OCI-LY3 (cell line): ENCODE data around the gene ANGPTL4.
"Not testable (repeated sequence)": the region's sequence is repeated elsewhere in the genome, so short reads cannot be mapped to it uniquely, and the experiment has no call there.

Experiments used
- H2AFZ ChIP-seq: fragments of 200-600, 300-600 bp; shearing (Covaris generic); 2 replicates; pipeline ENCODE4 v1.6.0; 2014; ENCODE audit warnings: antibody characterized with exemption, low read depth, low read length
- H3K27ac ChIP-seq: fragments of 200-600, 300-600 bp; sonication (generic); 2 replicates; pipeline ENCODE4 v1.5.1; 2014; ENCODE audit warnings: mild to moderate bottlenecking, low read length, moderate library complexity, mixed read lengths
- H3K27me3 ChIP-seq: fragments of 200-600, 300-600 bp; sonication (generic); 2 replicates; pipeline ENCODE4 v1.6.1; 2014; ENCODE audit warnings: low read depth, low read length, mixed read lengths
- H3K36me3 ChIP-seq: fragments of 200-600, 300-600 bp; sonication (generic); replicated peaks from 2 replicates; pipeline ENCODE3; 2014; ENCODE audit warnings: low read depth, low read length, mixed read lengths
- H3K4me1 ChIP-seq: fragments of 300-600, 200-600 bp; sonication (generic); 2 replicates; pipeline ENCODE4 v1.6.1; 2014; ENCODE audit warnings: low read length, mixed read lengths
- H3K4me2 ChIP-seq: fragments of 200-600, 300-600 bp; sonication (generic); 2 replicates; pipeline ENCODE4 v1.6.1; 2014; ENCODE audit warnings: low read length, mixed read lengths
- H3K4me3 ChIP-seq: fragments of 300-600, 200-600 bp; sonication (generic); 2 replicates; pipeline ENCODE4 v1.5.1; 2014; ENCODE audit warnings: antibody characterized with exemption, mild to moderate bottlenecking, low read length, moderate library complexity
- H3K79me2 ChIP-seq: fragments of 300-600, 200-600 bp; shearing (Covaris generic); 2 replicates; pipeline ENCODE4 v1.6.1; 2014; ENCODE audit warnings: mild to moderate bottlenecking, low read length, mixed read lengths
- H3K9ac ChIP-seq: fragments of 300-600, 200-600 bp; shearing (Covaris generic); 2 replicates; pipeline ENCODE4 v1.6.0; 2014; ENCODE audit warnings: mild to moderate bottlenecking, low read length, moderate library complexity
- H3K9me3 ChIP-seq: fragments of 200-600, 300-600 bp; shearing (Covaris generic); 2 replicates; pipeline ENCODE4 v1.6.1; 2014; ENCODE audit warnings: low read length, mixed read lengths; ENCODE audit not compliant: insufficient read depth
- H4K20me1 ChIP-seq: fragments of 200-600, 300-600 bp; sonication (generic); 2 replicates; pipeline ENCODE4 v1.6.1; 2016; ENCODE audit warnings: low read length, mixed read lengths; ENCODE audit not compliant: insufficient read depth
- CTCF ChIP-seq: fragments of 200-600, 300-600 bp; sonication (generic); IDR thresholded peaks from 2 replicates; pipeline ENCODE4 v1.5.1; 2014; ENCODE audit warnings: antibody characterized with exemption, low read length, low read depth
- EZH2phosphoT487 ChIP-seq: fragments of 200-600 bp; shearing (Covaris generic); IDR thresholded peaks from 2 replicates; pipeline ENCODE4 v1.6.1; 2018; ENCODE audit warnings: antibody characterized with exemption, mixed run types, low read depth

Gene ANGPTL4

DNA sequence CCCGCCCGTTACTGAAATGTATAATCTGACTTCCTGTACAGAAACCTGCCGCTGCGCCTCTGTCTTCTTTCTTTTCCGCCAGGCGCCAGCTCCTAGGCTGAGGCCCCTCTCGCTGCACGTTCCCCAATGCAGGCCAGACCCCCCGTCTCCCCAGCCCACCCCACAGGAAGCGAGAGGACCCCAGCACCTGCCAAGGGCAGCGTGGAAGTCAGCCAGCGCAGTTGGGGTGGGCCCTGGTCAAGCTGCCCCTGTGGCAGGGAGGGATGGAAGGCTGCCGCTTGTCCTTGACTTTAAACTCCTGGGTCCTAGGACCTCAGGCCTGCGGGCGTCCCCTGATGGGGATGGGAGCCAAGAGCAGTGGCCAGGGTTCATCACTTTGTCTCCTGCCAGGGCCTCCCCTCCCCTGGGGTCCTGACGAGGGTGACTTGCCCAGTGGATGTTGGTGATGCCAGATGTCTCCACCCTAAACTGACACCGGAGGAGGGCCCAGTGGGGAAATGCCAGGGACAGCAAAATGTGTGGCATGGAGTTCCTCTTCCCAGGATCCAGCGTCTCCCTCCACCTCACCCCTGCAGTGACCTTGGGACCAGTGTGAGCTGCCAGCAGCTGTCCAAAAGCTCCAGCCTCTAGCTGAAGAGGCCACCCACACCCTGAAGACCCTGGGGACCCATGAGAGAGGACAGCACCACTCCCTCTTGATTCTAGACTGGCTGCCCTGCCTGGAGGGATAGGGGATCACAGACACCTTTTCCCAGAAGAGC, 40.6 kb downstream of the ANGPTL4 start:
- Histone ChIP-seq H3K27me3 (no peaks in the 10 kb centered on the region), H3K4me2 (no peak overlapping the region), H2AFZ (no peak overlapping the region), H3K4me3 (no peak overlapping the region), H3K4me1 (no peaks in the 10 kb centered on the region), H3K9ac (no peak overlapping the region), H3K36me3 (peaks cover 9% of the 10 kb centered on the region), H4K20me1 (peaks cover under 1% of the 10 kb centered on the region; the same call in 1 of the 2 replicates), H3K9me3 (no peaks in the 10 kb centered on the region), H3K79me2 (no peaks in the 10 kb centered on the region; the same call in 1 of the 2 replicates), H3K27ac (no peak overlapping the region)
- no peak for TF ChIP-seq CTCF

- not testable (repeated sequence) for H3K36me3 ChIP-seq, H3K27me3 ChIP-seq, H3K27ac ChIP-seq, H3K4me1 ChIP-seq, H3K4me2 ChIP-seq, H3K9me3 ChIP-seq, H4K20me1 ChIP-seq, H3K9ac ChIP-seq, H2AFZ ChIP-seq, H3K79me2 ChIP-seq, H3K4me3 ChIP-seq
Observed at GRCh38 chr19:8410718-8411117, 46.8 kb downstream of the ANGPTL4 start.

DNA sequence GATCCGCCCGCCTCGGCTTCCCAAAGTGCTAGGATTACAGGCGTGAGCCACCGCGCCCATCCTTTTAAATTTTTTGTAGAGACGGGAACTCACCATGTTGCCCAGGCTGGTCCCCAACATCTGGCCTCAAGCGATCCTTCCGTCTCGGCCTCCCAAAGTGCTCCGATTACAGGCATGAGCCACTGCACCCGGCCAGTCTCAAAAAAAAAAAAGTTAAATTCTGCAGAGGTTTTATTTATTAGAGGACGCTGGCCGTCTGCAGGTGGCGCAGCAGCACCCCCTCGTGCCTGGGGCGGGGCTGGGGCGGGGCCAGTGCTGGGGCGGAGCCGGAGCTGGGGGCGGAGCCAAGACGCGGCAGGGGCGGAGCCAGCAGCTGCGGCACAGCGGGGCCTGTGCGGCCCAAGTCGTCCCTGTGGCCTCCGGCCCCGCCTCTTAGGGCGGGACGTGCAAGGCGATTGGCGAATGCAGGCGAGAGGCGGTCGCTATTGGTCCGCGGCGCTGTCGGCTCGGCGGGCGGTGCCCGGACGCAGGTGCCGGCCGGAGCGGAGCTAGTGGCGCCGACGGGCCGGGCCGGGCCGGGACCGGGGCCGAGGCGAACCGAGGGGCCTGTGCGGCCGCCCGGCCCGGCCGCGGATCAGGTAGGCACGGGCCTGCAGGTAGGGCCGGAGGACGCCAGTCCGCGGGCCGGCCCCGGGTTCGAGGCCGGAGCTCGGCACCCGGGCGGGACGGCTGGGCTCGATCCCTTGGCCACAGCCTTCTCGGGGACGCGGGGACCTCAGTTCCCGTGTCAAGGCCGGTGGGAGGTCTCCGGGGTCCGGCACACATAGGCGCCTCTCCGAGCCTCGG, 49.1 kb downstream of the ANGPTL4 start, which contains the start of gene MARCHF2:
TSS of gene MARCHF2 (plus strand) at position 523 of the 846 bp plus-strand sequence. CDS start 8,536 bp downstream, outside the sequence.
- Histone ChIP-seq H2AFZ (peak within 1 kb of the TSS; percentile 66), H3K27ac (no peak within 1 kb of the TSS), H3K4me1 (peaks cover 5% of the 10 kb centered on the region), H3K4me2 (peak within 1 kb of the TSS; percentile 97), H3K4me3 (peak within 1 kb of the TSS; percentile 87), H3K79me2 (no peaks in the 10 kb centered on the region), H4K20me1 (no peaks in the 10 kb centered on the region), H3K9me3 (no peaks in the 10 kb centered on the region), H3K9ac (peak within 1 kb of the TSS; percentile 64), H3K36me3 (no peaks in the 10 kb centered on the region), H3K27me3 (no peaks in the 10 kb centered on the region)
- peak; percentile 59 for TF ChIP-seq CTCF
- no peak for TF ChIP-seq EZH2phosphoT487

DNA sequence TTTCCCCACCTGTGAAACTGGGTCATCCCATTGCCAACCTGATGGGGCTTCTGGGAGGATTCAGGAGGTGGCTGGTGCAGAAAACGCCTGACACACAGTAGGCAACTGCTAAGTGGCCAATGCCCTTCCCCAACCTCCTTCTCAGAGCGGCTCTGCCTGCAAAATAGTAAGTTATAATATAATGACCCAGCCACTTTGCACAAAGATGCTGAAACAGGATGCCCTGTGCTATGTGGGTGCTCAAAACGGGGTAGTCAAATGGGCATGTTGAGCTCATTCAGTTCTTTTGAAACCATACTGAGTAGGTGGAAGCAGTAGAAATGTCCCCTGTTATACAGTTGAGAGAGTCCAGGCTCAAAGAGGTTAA, 49.7 kb downstream of the ANGPTL4 start:
- Histone ChIP-seq H3K36me3 (no peaks in the 10 kb centered on the region), H3K4me2 (peak overlapping the region; percentile 97), H3K9ac (peak overlapping the region; percentile 64), H4K20me1 (no peaks in the 10 kb centered on the region), H3K27ac (no peak overlapping the region), H3K4me1 (peaks cover 5% of the 10 kb centered on the region), H2AFZ (peak overlapping the region; percentile 64), H3K79me2 (no peaks in the 10 kb centered on the region), H3K4me3 (peak overlapping the region; percentile 87), H3K9me3 (no peaks in the 10 kb centered on the region), H3K27me3 (no peaks in the 10 kb centered on the region)
- no peak for TF ChIP-seq CTCF
- no peak for TF ChIP-seq EZH2phosphoT487
